Gastroesophageal sphincter (tissue), 4 donors: Measurements from ENCODE around the gene ZFP36. TPM values are rescaled to one million over a fixed set of nuclear protein-coding genes. Genes with fewer than 3 reads are reported as not detected.

Source experiments
- ATAC-seq: fragments of 150-250 bp; one replicate; pipeline ENCODE4 v1.9.1; 2016; ENCODE audit warnings: mild to moderate bottlenecking, moderate library complexity
- H3K27ac ChIP-seq, 4 donors: fragments of 200-600 bp; sonication (generic) in 3 of 4; 1 replicate in 3 of 4; 2 replicates in 1 of 4; pipeline ENCODE4 v1.5.1; 2016 to 2019
- H3K27me3 ChIP-seq: fragments of 200-600 bp; sonication (generic); one replicate; pipeline ENCODE4 v1.5.1; 2019
- H3K36me3 ChIP-seq, 2 donors: fragments of 200-600 bp; sonication (generic); one replicate each; pipeline ENCODE4 v1.5.1; 2019; ENCODE audit warnings: control low read depth in 1 of 2
- H3K4me1 ChIP-seq, 3 donors: fragments of 200-600 bp; sonication (generic); 1 replicate in 2 of 3; 2 replicates in 1 of 3; pipeline ENCODE4 v1.5.1; 2016 to 2019; ENCODE audit warnings: control low read depth in 2 of 3
- H3K4me3 ChIP-seq, 2 donors: fragments of 200-600 bp; sonication (generic); one replicate each; pipeline ENCODE4 v1.5.1; 2019; ENCODE audit warnings: mild to moderate bottlenecking in 1 of 2, moderate library complexity in 1 of 2
- H3K9me3 ChIP-seq, 3 donors: fragments of 200-600 bp; sonication (generic); one replicate each; pipeline ENCODE4 v1.5.1; 2017 to 2019; ENCODE audit warnings: control low read depth in 2 of 3
- EP300 ChIP-seq: sonication (generic); formaldehyde crosslinking; IDR thresholded peaks from one replicate; pipeline ENCODE4 v1.6.1; 2017; ENCODE audit warnings: antibody characterized with exemption, mild to moderate bottlenecking
- POLR2A ChIP-seq, 2 donors: fragments of 450-650 bp; IDR thresholded peaks; one replicate each; pipeline ENCODE4 v1.6.1; 2017; ENCODE audit warnings: antibody characterized with exemption in 2 of 2, mild to moderate bottlenecking in 2 of 2, moderate library complexity in 1 of 2
- POLR2AphosphoS5 ChIP-seq: sonication (generic); formaldehyde crosslinking; IDR thresholded peaks from one replicate; pipeline ENCODE4 v1.6.1; 2017; ENCODE audit warnings: antibody characterized with exemption
- WGBS, 2 donors: methylation state at CpG; one replicate each; pipeline ENCODE4 v1.1.5; 2018; ENCODE audit warnings: low coverage in 1 of 2; 5-methylcytosine and 5-hydroxymethylcytosine counted together
- total RNA-seq, 4 donors: library from RNA; depleted of rRNA; stranded (reverse); fragments of >200 nt; gene quantifications; one replicate each; pipeline ENCODE4 v1.1.0, GENCODE V29; 2016
- TF ChIP-seq, protein P1 (sequence below), 4 experiments: fragments of 200-600 bp in 2 of 4; fragments of 450-650 bp in 2 of 4; sonication (generic) in 1 of 4; IDR thresholded peaks; one replicate each; pipeline ENCODE4 v1.5.1; 2017 to 2019; ENCODE audit warnings: antibody characterized with exemption in 4 of 4, mild to moderate bottlenecking in 2 of 4, moderate library complexity in 2 of 4

Gene ZFP36
- total RNA-seq, 4 donors from 2014 or later = 78.6 to 276 (median 158) TPM

DNA sequence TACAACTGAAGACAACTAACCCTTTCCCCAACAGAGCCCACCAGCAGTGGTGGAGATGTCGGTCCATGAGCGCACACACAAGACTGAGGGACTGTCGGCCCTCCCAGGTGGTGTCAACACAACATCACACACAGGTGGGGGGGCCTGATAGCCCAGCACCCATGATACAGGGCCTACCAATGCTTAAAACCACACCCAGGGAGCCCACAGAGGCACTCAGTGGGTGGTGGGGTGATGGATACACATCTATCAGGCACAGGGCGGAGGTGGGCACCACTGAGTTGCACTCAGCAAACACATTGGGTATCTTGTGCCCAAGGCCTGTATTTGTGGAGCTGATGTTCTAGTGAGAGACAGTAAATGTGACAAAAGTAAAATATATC is 7.0 kb upstream of the ZFP36 start:
- H3K4me1 ChIP-seq = peaks cover 8 to 79% (median 25%) of the 10 kb centered on the region in 3 donors

GRCh38 chr19:39400061-39400460 is 6.6 kb upstream of the ZFP36 start:
- no peaks in the 10 kb centered on the region for H3K9me3 ChIP-seq
- H3K4me1 ChIP-seq = peaks cover 8 to 79% (median 29%) of the 10 kb centered on the region in 3 donors
- no peak for ATAC-seq
- H3K27ac ChIP-seq = peak overlapping the region in 3 of 4 donors; percentile 87 to 99 (median 99)
- no peaks in the 10 kb centered on the region for H3K27me3 ChIP-seq
- H3K4me3 ChIP-seq = no peak overlapping the region
- H3K36me3 ChIP-seq = peaks cover 0 to 35% of the 10 kb centered on the region in 2 donors
- WGBS, 2 donors = 84 to 93% methylated on average over 3 to 4 of the region's 4 CpGs
- TF ChIP-seq, protein P1, sequence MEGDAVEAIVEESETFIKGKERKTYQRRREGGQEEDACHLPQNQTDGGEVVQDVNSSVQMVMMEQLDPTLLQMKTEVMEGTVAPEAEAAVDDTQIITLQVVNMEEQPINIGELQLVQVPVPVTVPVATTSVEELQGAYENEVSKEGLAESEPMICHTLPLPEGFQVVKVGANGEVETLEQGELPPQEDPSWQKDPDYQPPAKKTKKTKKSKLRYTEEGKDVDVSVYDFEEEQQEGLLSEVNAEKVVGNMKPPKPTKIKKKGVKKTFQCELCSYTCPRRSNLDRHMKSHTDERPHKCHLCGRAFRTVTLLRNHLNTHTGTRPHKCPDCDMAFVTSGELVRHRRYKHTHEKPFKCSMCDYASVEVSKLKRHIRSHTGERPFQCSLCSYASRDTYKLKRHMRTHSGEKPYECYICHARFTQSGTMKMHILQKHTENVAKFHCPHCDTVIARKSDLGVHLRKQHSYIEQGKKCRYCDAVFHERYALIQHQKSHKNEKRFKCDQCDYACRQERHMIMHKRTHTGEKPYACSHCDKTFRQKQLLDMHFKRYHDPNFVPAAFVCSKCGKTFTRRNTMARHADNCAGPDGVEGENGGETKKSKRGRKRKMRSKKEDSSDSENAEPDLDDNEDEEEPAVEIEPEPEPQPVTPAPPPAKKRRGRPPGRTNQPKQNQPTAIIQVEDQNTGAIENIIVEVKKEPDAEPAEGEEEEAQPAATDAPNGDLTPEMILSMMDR (IDR thresholded peaks at IDR 0.05) = no peak
- TF ChIP-seq POLR2AphosphoS5 (no peak), EP300 (no peak), POLR2A (IDR thresholded peaks at IDR 0.05) (no peak)

More for the DNA sequence above, 7.0 kb upstream of the ZFP36 start:
- no peak for ATAC-seq
- H3K36me3 ChIP-seq = peaks cover 0 to 39% of the 10 kb centered on the region in 2 donors
- TF ChIP-seq, protein P1 (IDR thresholded peaks at IDR 0.05) = no peak
- TF ChIP-seq EP300 (no peak), POLR2AphosphoS5 (no peak), POLR2A (IDR thresholded peaks at IDR 0.05) (no peak)
- no peaks in the 10 kb centered on the region for H3K27me3 ChIP-seq
- no peak overlapping the region for H3K4me3 ChIP-seq
- H3K27ac ChIP-seq = peak overlapping the region in 3 of 4 donors; percentile 87 to 99 (median 99)
- WGBS, 2 donors = 100% methylated on average over 1 to 3 of the region's 4 CpGs
- no peaks in the 10 kb centered on the region for H3K9me3 ChIP-seq

DNA sequence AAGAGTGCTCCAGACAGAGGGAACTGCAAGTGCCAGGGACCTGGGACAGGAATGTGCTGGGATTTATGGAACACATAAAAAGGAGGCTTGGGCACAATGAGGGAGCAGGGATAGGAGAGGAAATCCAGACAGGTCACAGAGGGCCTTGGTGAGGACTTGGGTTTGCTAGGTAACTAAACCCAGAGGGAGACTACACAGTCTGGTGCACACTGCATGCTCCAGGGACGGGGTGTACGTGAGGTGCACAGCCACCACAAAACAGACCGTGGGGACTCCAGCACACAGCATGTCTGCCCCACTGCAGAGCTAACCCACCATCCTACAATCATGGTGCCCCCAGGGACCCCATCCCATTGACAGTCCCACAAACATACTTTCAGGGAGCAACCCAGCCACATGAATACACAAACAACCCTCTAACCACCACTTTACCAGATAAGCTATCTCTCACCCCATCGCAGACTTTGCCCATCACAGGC is 5.5 kb upstream of the ZFP36 start:
- Histone ChIP-seq H3K27me3 (no peaks in the 10 kb centered on the region), H3K27ac (peak overlapping the region; percentile 99 to 100 (median 99)), H3K36me3 (peaks cover 0 to 25% of the 10 kb centered on the region in 2 donors), H3K4me1 (peaks cover 8 to 83% (median 35%) of the 10 kb centered on the region in 3 donors), H3K4me3 (no peak overlapping the region), H3K9me3 (no peaks in the 10 kb centered on the region)
- 72% methylated on average over 3 of the region's 4 CpGs; no CpG with 5 or more reads in 1 of the 2 donors for WGBS, 2 donors
- no peak for TF ChIP-seq POLR2A (IDR thresholded peaks at IDR 0.05)
- TF ChIP-seq, protein P1 (IDR thresholded peaks at IDR 0.05) = no peak
- TF ChIP-seq POLR2AphosphoS5 = no peak
- no peak for TF ChIP-seq EP300
- no peak for ATAC-seq

DNA sequence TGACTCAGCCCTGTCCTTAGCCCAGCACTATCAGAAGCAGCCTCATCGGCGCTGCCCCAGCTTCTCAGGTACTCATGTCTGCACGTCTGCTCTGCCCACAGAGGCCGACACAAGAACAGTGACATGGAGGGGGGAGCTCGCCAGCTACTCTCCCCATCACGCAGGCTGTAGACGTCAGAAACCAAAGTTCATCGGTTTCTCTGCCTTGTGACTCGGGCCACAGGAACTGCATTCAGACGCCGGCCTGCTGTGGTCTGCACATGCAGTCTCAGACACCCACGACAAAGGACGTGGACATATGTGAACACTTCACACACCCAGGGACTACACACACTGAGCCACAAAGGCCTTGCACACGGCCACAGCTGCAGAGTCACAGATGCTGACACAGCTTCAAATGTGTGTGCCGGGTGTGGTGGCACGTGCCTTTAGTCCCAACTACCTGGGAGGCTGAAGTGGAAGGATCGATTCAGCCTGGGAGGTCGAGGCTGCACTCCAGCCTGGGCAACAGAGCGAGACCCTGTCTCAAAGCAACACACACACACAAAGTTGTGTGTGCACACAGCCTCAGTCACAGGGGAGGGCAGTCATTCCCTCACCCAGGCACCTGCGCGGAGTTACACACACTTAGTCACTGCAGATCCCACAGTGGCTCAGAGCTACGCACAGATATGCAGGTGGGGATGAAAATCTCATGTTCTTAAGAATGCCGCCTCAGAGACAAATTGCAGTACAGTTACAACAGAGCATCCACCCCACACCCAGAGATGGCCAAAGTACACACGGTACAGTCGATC is 4.9 kb upstream of the ZFP36 start:
- ATAC-seq = no peak
- Histone ChIP-seq H3K36me3 (peaks cover 0 to 19% of the 10 kb centered on the region in 2 donors), H3K27ac (peak overlapping the region; percentile 99 to 100 (median 99)), H3K4me3 (peak overlapping the region in 1 of 2 donors; percentile 71), H3K9me3 (no peaks in the 10 kb centered on the region), H3K4me1 (peaks cover 8 to 82% (median 35%) of the 10 kb centered on the region in 3 donors), H3K27me3 (no peaks in the 10 kb centered on the region)
- 53 to 80% methylated on average over 1 to 7 of the region's 25 CpGs for WGBS, 2 donors
- TF ChIP-seq, protein P1 (IDR thresholded peaks at IDR 0.05) = no peak
- TF ChIP-seq POLR2AphosphoS5 = peak; percentile 35
- no peak for TF ChIP-seq POLR2A (IDR thresholded peaks at IDR 0.05)
- no peak for TF ChIP-seq EP300
